Caco-2 (cell line): ENCODE data around the gene ZAP70. TPM values are rescaled to one million over a fixed set of nuclear protein-coding genes. Genes with fewer than 3 reads are reported as not detected.

Source experiments
- BruUV-seq: library from RNA; stranded (reverse); fragments of 400-500 nt; replicated peaks from 2 replicates; lab custom pipeline; 2021; lab: Mats Ljungman, UMichigan
- CTCF ChIA-PET: fragments of 300-600 bp; sonication (Branson Sonifier 250); formaldehyde crosslinking; loops from one replicate; lab custom pipeline; 2022; ENCODE audit warnings: antibody characterized with exemption; lab: Charles Lee
- POLR2A ChIA-PET: fragments of 300-600 bp; sonication (Branson Sonifier 250); formaldehyde crosslinking; loops from one replicate; lab custom pipeline; 2022; ENCODE audit warnings: antibody characterized with exemption; lab: Charles Lee
- DNase-seq, 2 experiments: peaks; one replicate each; pipeline versions ENCODE4 v3.0.0 to v3.0.0-alpha.2; 2020 to 2022
- H3K27me3 ChIP-seq: replicated peaks from 2 replicates; pipeline ENCODE4 v1.6.0; 2011; ENCODE audit warnings: low read length; ENCODE audit not compliant: control insufficient read depth, insufficient read depth
- H3K36me3 ChIP-seq: 2 replicates; pipeline ENCODE4 v1.5.1; 2011; ENCODE audit warnings: low read length; ENCODE audit not compliant: control insufficient read depth, insufficient read depth
- H3K4me1 ChIP-seq: fragments of 250-450 bp; sonication (Bioruptor Pico); 2 replicates; pipeline ENCODE4 v1.5.1; 2020; ENCODE audit warnings: mild to moderate bottlenecking
- H3K4me3 ChIP-seq: 2 replicates; pipeline ENCODE4 v1.5.1; 2011; ENCODE audit warnings: low read depth, mild to moderate bottlenecking, control low read depth, low read length
- H3K9me3 ChIP-seq: fragments of 250-450 bp; sonication (Bioruptor Pico); 2 replicates; pipeline ENCODE4 v1.5.1; 2020; ENCODE audit warnings: mild to moderate bottlenecking, moderate library complexity
- H3K27ac Mint-ChIP-seq: one replicate; pipeline ENCODE4 v1.8.0; 2022; ENCODE audit warnings: mixed read lengths; ENCODE audit not compliant: unreplicated experiment
- H3K27me3 Mint-ChIP-seq: one replicate; pipeline ENCODE4 v1.8.0; 2022; ENCODE audit warnings: mixed read lengths; ENCODE audit not compliant: insufficient read depth, unreplicated experiment
- H3K36me3 Mint-ChIP-seq: one replicate; pipeline ENCODE4 v1.8.0; 2022; ENCODE audit warnings: mild to moderate bottlenecking, mixed read lengths; ENCODE audit not compliant: insufficient read depth, unreplicated experiment
- H3K4me1 Mint-ChIP-seq: one replicate; pipeline ENCODE4 v1.8.0; 2022; ENCODE audit warnings: low read depth, mixed read lengths; ENCODE audit not compliant: unreplicated experiment
- H3K4me3 Mint-ChIP-seq: one replicate; pipeline ENCODE4 v1.8.0; 2022; ENCODE audit warnings: mild to moderate bottlenecking, moderate library complexity, mixed read lengths; ENCODE audit not compliant: unreplicated experiment
- H3K9me3 Mint-ChIP-seq: one replicate; pipeline ENCODE4 v1.8.0; 2022; ENCODE audit warnings: mixed read lengths; ENCODE audit not compliant: unreplicated experiment
- intact Hi-C: fragments of 100-400 bp; cut with micrococcal nuclease; formaldehyde crosslinking; loops from one replicate; pipeline ENCODE4 v1.10.0; 2022; ENCODE audit not compliant: unreplicated experiment
- total RNA-seq: library from RNA; stranded (reverse); gene quantifications from 2 replicates; pipeline ENCODE4 v1.2.3, GENCODE V29; 2022
- TF ChIP-seq, protein P1 (sequence below), 2 experiments: fragments of 200-600 bp in 1 of 2; IDR thresholded peaks; 1 replicate in 1 of 2; 2 replicates in 1 of 2; pipeline versions ENCODE4 v1.5.1 to v1.8.0; 2011 to 2022; ENCODE audit warnings: antibody characterized with exemption in 1 of 2, control low read depth in 1 of 2, inconsistent platforms in 1 of 2, low read depth in 1 of 2, low read length in 1 of 2, mild to moderate bottlenecking in 1 of 2, moderate library complexity in 1 of 2; ENCODE audit not compliant: insufficient read depth in 1 of 2, severe bottlenecking in 1 of 2, unreplicated experiment in 1 of 2

ZAP70 gene
- total RNA-seq, 1 experiment from 2014 or later, result 0.82 TPM

DNA sequence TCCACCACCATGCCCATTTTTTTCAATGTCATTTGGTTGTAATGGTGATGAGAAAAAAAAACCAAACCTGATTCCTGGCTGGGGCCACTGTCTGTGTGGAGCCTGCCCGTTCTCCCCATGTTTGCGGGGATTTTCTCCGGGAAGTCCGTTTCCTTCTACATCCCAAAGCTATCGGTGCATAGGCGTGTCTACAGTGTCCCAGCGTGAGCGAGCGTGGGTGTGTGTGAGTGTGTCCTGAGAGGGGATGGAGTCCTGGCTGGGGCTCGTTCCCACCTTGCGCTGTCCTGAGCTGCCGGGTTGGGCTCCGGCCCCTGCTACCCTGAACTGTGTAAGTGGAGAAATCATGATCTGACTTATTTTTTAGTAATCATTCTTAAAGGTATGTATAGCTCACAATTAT, 7.3 kb upstream of the ZAP70 start:
- H3K27me3 Mint-ChIP-seq, result no peaks in the 10 kb centered on the region
- TF ChIP-seq, protein P1, sequence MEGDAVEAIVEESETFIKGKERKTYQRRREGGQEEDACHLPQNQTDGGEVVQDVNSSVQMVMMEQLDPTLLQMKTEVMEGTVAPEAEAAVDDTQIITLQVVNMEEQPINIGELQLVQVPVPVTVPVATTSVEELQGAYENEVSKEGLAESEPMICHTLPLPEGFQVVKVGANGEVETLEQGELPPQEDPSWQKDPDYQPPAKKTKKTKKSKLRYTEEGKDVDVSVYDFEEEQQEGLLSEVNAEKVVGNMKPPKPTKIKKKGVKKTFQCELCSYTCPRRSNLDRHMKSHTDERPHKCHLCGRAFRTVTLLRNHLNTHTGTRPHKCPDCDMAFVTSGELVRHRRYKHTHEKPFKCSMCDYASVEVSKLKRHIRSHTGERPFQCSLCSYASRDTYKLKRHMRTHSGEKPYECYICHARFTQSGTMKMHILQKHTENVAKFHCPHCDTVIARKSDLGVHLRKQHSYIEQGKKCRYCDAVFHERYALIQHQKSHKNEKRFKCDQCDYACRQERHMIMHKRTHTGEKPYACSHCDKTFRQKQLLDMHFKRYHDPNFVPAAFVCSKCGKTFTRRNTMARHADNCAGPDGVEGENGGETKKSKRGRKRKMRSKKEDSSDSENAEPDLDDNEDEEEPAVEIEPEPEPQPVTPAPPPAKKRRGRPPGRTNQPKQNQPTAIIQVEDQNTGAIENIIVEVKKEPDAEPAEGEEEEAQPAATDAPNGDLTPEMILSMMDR (IDR thresholded peaks at IDR 0.05; ENCODE audit: insufficient read depth in 1 of 2, low read depth in 1 of 2, low read length in 1 of 2, severe bottlenecking in 1 of 2, unreplicated experiment in 1 of 2), result no peak
- Histone ChIP-seq H3K4me3 (no peak overlapping the region), H3K9me3 (no peaks in the 10 kb centered on the region), H3K4me1 (peaks cover 6% of the 10 kb centered on the region), H3K27me3 (no peaks in the 10 kb centered on the region), H3K36me3 (no peaks in the 10 kb centered on the region)
- no peaks in the 10 kb centered on the region for H3K36me3 Mint-ChIP-seq
- no peaks in the 10 kb centered on the region for H3K9me3 Mint-ChIP-seq
- H3K4me1 Mint-ChIP-seq, result peaks cover 11% of the 10 kb centered on the region
- H3K4me3 Mint-ChIP-seq, result no peak overlapping the region
- intact Hi-C loops, result no loop called here
- no peak overlapping the region for H3K27ac Mint-ChIP-seq
- no TSS peak for BruUV-seq
- ChIA-PET POLR2A (no interaction called here), CTCF (no interaction called here)
- no peak for DNase-seq

DNA sequence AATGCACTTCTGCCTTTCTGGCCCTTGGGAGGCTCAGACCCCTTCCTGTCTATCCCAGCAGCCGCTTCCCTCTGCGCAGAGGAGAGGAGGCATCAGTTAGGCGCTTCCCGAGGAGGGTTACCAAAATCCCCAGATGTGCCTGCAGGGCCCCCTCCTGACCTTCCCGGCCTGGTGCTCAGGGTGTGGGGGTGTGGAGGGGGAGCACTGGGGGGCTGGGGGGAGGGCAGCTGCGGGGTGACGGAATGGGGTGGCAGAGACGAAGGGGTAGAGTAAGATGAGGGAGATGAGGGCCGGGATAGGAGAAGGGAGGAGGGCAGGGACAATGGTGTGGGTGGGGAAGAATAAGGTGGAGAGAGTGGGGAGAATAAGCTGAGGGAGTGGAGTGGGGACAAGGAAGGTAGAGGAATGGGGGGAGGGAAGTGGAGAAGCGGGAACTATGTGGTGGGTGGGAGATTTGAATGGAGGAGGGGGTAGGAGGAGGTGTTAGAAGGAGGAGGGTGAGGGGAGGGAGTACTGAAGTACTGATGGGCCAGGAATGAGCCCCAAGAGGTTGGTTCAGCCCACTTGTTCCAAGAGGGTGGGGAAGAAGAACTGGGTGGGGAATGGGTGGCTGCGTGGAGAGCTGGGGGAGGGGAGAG, 6.5 kb upstream of the ZAP70 start:
- no peaks in the 10 kb centered on the region for H3K36me3 Mint-ChIP-seq
- H3K4me3 Mint-ChIP-seq, result no peak overlapping the region
- BruUV-seq, result no TSS peak
- H3K27me3 Mint-ChIP-seq, result no peaks in the 10 kb centered on the region
- H3K27ac Mint-ChIP-seq, result no peak overlapping the region
- H3K36me3 ChIP-seq, result no peaks in the 10 kb centered on the region
- peaks cover 18% of the 10 kb centered on the region for H3K4me1 Mint-ChIP-seq
- peaks cover 13% of the 10 kb centered on the region for H3K4me1 ChIP-seq
- ChIA-PET POLR2A (no interaction called here), CTCF (no interaction called here)
- H3K9me3 ChIP-seq, result no peaks in the 10 kb centered on the region
- intact Hi-C loops, result no loop called here
- TF ChIP-seq, protein P1 (IDR thresholded peaks at IDR 0.05; ENCODE audit: insufficient read depth in 1 of 2, low read depth in 1 of 2, low read length in 1 of 2, severe bottlenecking in 1 of 2, unreplicated experiment in 1 of 2), result no peak
- no peak overlapping the region for H3K4me3 ChIP-seq
- H3K27me3 ChIP-seq, result no peaks in the 10 kb centered on the region
- DNase-seq, result no peak
- H3K9me3 Mint-ChIP-seq, result no peaks in the 10 kb centered on the region

DNA sequence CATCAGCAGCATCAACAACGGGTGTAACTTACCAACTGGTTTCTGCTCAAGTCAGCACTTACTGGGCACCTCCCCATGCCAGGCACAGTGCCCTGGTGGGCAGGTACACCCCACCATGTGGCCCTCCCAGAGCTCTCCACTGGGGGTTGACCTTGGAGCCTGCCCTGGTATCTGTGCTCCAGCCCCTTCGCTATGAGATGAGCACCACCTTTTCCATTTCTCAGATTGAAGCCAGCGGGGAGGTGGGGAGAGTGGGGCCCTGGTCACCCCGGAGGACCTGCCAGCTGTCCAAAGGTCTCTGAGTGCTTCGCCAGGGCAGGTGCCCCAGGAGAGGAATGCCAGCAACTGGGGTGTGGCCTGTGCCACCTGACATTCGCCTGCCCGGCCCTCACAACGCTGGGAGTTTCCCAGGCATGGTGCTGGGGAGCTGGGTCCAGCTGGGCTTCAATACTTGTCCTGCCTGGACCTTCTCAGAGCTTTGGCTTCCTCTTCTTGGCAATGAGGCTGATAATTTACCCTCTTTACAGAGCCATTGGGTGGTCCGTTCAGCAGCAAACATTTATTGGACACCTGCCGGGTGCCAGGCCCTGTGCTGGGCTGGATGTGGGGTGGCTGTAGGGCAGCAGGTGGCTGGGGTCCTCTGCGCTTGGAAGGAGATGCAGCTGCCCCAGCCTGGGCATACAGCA, 5.9 kb upstream of the ZAP70 start:
- H3K36me3 Mint-ChIP-seq, result no peaks in the 10 kb centered on the region
- POLR2A ChIA-PET, result no interaction called here
- H3K4me1 ChIP-seq, result peaks cover 20% of the 10 kb centered on the region
- H3K4me3 ChIP-seq, result no peak overlapping the region
- H3K4me3 Mint-ChIP-seq, result no peak overlapping the region
- H3K27me3 ChIP-seq, result no peaks in the 10 kb centered on the region
- peaks cover 25% of the 10 kb centered on the region for H3K4me1 Mint-ChIP-seq
- H3K9me3 ChIP-seq, result no peaks in the 10 kb centered on the region
- no peaks in the 10 kb centered on the region for H3K27me3 Mint-ChIP-seq
- no peaks in the 10 kb centered on the region for H3K9me3 Mint-ChIP-seq
- H3K36me3 ChIP-seq, result no peaks in the 10 kb centered on the region
- H3K27ac Mint-ChIP-seq, result no peak overlapping the region
- intact Hi-C loops, result no loop called here
- no peak for DNase-seq
- no TSS peak for BruUV-seq
- TF ChIP-seq, protein P1 (IDR thresholded peaks at IDR 0.05; ENCODE audit: insufficient read depth in 1 of 2, low read depth in 1 of 2, low read length in 1 of 2, severe bottlenecking in 1 of 2, unreplicated experiment in 1 of 2), result no peak
- CTCF ChIA-PET, result interaction anchor here (1.6 kb wide), 1 partner anchor 7 kb away, joined by 5 read pairs; no protein-coding TSS in a partner anchor
